ENCODE results near the gene UPP2.

The UPP2 gene

GRCh38 chr2:158112992-158113391, 11.3 kb downstream of the UPP2 start:
- no peaks in the 10 kb centered on the region for H3K36me3 ChIP-seq (ENCODE audit: insufficient read depth, low read length)
- H3K27ac ChIP-seq (ENCODE audit: low read depth, low read length), result no peak overlapping the region
- WGBS, result 89% methylated on average over 4 of the region's 4 CpGs

GRCh38 chr2:158113741-158114295, 12.1 kb downstream of the UPP2 start:
- WGBS, result 96% methylated on average over 4 of the region's 4 CpGs
- H3K27me3 ChIP-seq (ENCODE audit: insufficient read depth, low read length), result no peaks in the 10 kb centered on the region
- no peak overlapping the region for H3K4me3 ChIP-seq (ENCODE audit: low read length)
- H3K36me3 ChIP-seq (ENCODE audit: insufficient read depth, low read length), result no peaks in the 10 kb centered on the region
- no peaks in the 10 kb centered on the region for H3K4me1 ChIP-seq (ENCODE audit: insufficient read depth, low read length)
- no peaks in the 10 kb centered on the region for H3K9me3 ChIP-seq (ENCODE audit: insufficient read depth, low read depth, low read length)
- H3K9ac ChIP-seq (ENCODE audit: low read depth, low read length), result no peak overlapping the region
- no peak overlapping the region for H3K27ac ChIP-seq (ENCODE audit: low read depth, low read length)

More at GRCh38 chr2:158112992-158113391, 11.3 kb downstream of the UPP2 start:
- Histone ChIP-seq H3K27me3 (ENCODE audit: insufficient read depth, low read length) (no peaks in the 10 kb centered on the region), H3K4me1 (ENCODE audit: insufficient read depth, low read length) (no peaks in the 10 kb centered on the region), H3K4me3 (ENCODE audit: low read length) (no peak overlapping the region), H3K9me3 (ENCODE audit: insufficient read depth, low read depth, low read length) (no peaks in the 10 kb centered on the region), H3K9ac (ENCODE audit: low read depth, low read length) (no peak overlapping the region)

GRCh38 chr2:158114516-158114915, 12.8 kb downstream of the UPP2 start:
- no CpG with 5 or more reads among the region's 2 CpGs for WGBS
- Histone ChIP-seq H3K4me1 (ENCODE audit: insufficient read depth, low read length) (no peaks in the 10 kb centered on the region), H3K9me3 (ENCODE audit: insufficient read depth, low read depth, low read length) (no peaks in the 10 kb centered on the region), H3K36me3 (ENCODE audit: insufficient read depth, low read length) (no peaks in the 10 kb centered on the region), H3K9ac (ENCODE audit: low read depth, low read length) (no peak overlapping the region), H3K27ac (ENCODE audit: low read depth, low read length) (no peak overlapping the region), H3K27me3 (ENCODE audit: insufficient read depth, low read length) (no peaks in the 10 kb centered on the region), H3K4me3 (ENCODE audit: low read length) (no peak overlapping the region)

DNA sequence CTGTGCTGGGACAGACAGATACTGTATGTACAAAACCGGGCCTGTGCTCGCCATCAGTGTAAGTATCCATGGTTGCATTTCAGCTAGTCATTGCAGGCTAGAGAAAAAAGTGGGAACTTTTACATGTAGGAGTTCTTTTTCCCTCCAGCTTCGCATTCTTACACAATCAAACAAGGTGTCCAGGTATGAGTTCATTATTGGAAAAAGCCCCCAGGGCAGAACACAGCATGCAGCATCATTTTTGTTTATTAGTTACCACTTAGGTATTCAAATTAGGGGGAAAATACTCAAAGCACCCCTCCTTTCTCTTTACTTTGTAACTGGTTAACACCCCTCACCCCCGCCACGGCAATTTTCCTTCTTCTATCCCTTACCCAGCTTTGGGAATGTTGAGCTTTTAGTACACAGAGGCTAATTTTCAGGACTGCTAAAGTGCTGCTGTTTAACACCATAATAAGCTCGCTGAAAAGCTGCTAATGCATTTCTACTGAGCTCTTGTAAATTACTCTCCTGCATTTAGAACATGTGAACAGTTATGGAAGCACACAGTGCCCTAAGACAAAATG, 13.6 kb downstream of the UPP2 start:
- Histone ChIP-seq H3K9me3 (ENCODE audit: insufficient read depth, low read depth, low read length) (no peaks in the 10 kb centered on the region), H3K4me1 (ENCODE audit: insufficient read depth, low read length) (peaks cover 2% of the 10 kb centered on the region; the same call in 1 of the 2 replicates)
- WGBS, result 80% methylated on average over 5 of the region's 6 CpGs

GRCh38 chr2:158116936-158117335, 15.3 kb downstream of the UPP2 start:
- H3K9me3 ChIP-seq (ENCODE audit: insufficient read depth, low read depth, low read length), result no peaks in the 10 kb centered on the region
- no peaks in the 10 kb centered on the region for H3K27me3 ChIP-seq (ENCODE audit: insufficient read depth, low read length)
- H3K4me1 ChIP-seq (ENCODE audit: insufficient read depth, low read length), result peaks cover 13% of the 10 kb centered on the region; the same call in 1 of the 2 replicates
- H3K4me3 ChIP-seq (ENCODE audit: low read length), result no peak overlapping the region
- WGBS, result 97% methylated on average over 2 of the region's 3 CpGs
- no peaks in the 10 kb centered on the region for H3K36me3 ChIP-seq (ENCODE audit: insufficient read depth, low read length)
- H3K27ac ChIP-seq (ENCODE audit: low read depth, low read length), result no peak overlapping the region
- no peak overlapping the region for H3K9ac ChIP-seq (ENCODE audit: low read depth, low read length)

More for the DNA sequence above, 13.6 kb downstream of the UPP2 start:
- H3K4me3 ChIP-seq (ENCODE audit: low read length), result no peak overlapping the region
- no peaks in the 10 kb centered on the region for H3K27me3 ChIP-seq (ENCODE audit: insufficient read depth, low read length)
- H3K36me3 ChIP-seq (ENCODE audit: insufficient read depth, low read length), result no peaks in the 10 kb centered on the region
- H3K9ac ChIP-seq (ENCODE audit: low read depth, low read length), result no peak overlapping the region
- no peak overlapping the region for H3K27ac ChIP-seq (ENCODE audit: low read depth, low read length)

DNA sequence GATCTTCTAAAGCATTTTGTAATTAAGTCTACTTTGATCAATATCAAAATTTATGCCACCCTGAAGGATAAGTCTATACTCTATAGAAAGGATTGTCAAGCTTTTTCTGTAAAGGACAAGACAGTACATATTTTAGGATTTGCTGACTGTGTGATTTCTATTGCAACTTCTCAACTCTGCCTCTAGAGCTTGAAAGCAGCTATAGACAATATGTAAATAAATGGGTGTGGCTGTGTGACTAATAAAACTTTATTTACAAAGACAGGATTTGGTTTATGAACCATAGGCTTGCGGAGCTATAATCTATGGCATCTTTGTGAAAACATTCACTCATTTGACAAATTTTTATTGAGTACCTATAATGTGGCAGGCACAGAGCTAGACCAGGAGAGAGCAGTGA, 18.4 kb downstream of the UPP2 start:
- H3K27ac ChIP-seq (ENCODE audit: low read depth, low read length), result no peak overlapping the region
- H3K27me3 ChIP-seq (ENCODE audit: insufficient read depth, low read length), result no peaks in the 10 kb centered on the region
- no peak overlapping the region for H3K9ac ChIP-seq (ENCODE audit: low read depth, low read length)
- WGBS, result 83% methylated on average over 1 of the region's 1 CpG
- no peaks in the 10 kb centered on the region for H3K9me3 ChIP-seq (ENCODE audit: insufficient read depth, low read depth, low read length)
- no peak overlapping the region for H3K4me3 ChIP-seq (ENCODE audit: low read length)
- peaks cover 13% of the 10 kb centered on the region; the same call in 1 of the 2 replicates for H3K4me1 ChIP-seq (ENCODE audit: insufficient read depth, low read length)
- H3K36me3 ChIP-seq (ENCODE audit: insufficient read depth, low read length), result no peaks in the 10 kb centered on the region

DNA sequence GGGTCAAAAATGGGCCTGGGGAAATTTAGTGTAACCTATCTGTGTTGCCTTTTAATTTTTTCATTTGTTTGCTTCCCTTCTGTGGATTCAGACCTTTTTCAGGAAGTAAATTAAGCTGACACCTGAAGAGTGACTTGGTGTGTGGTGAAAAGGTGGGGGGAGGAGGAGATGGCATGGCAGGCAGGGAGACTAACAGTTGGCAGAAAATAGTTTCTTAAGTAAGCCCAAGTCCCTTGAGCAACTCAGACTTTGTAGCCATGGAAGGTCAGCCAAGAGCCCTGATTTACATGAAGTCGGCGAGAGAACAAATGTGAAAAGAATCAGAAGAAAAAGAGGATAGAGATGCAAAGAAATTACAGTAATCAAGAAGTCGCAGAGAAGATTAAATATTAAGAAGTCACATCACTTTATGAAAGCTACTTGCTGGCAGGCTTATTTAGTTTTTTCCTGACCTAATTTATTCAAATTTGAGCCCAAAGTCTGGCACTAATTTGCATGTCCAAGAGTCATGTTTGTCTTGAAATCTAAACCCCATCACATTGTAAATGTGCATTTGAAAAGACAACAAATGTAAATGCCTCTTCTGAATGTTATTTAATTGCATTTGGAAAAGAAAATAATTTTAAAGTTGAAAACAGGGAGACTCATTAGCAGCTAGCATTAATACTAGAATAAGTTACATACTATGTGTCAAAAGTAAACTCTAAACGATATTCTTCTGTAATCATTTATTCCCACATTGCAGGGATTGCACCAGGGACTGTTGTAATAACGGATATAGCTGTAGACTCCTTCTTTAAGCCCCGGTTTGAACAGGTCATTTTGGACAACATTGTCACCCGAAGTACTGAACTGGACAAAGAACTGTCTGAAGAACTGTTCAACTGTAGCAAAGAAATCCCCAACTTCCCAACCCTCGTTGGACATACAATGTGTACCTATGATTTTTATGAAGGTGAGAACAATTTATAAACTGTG, 19.3 kb downstream of the UPP2 start:
- Histone ChIP-seq H3K36me3 (ENCODE audit: insufficient read depth, low read length) (no peaks in the 10 kb centered on the region), H3K4me3 (ENCODE audit: low read length) (no peak overlapping the region), H3K9ac (ENCODE audit: low read depth, low read length) (no peak overlapping the region), H3K27me3 (ENCODE audit: insufficient read depth, low read length) (no peaks in the 10 kb centered on the region), H3K27ac (ENCODE audit: low read depth, low read length) (no peak overlapping the region), H3K9me3 (ENCODE audit: insufficient read depth, low read depth, low read length) (no peaks in the 10 kb centered on the region), H3K4me1 (ENCODE audit: insufficient read depth, low read length) (peaks cover 19% of the 10 kb centered on the region; the same call in 1 of the 2 replicates)
- 86% methylated on average over 7 of the region's 8 CpGs for WGBS

- Histone ChIP-seq H3K36me3 (ENCODE audit: insufficient read depth, low read length) (no peaks in the 10 kb centered on the region), H3K27ac (ENCODE audit: low read depth, low read length) (no peak overlapping the region), H3K9ac (ENCODE audit: low read depth, low read length) (no peak overlapping the region), H3K4me1 (ENCODE audit: insufficient read depth, low read length) (peaks cover 26% of the 10 kb centered on the region), H3K4me3 (ENCODE audit: low read length) (no peak overlapping the region), H3K27me3 (ENCODE audit: insufficient read depth, low read length) (no peaks in the 10 kb centered on the region), H3K9me3 (ENCODE audit: insufficient read depth, low read depth, low read length) (no peaks in the 10 kb centered on the region)
- WGBS, result 85% methylated on average over 2 of the region's 2 CpGs
Measured at GRCh38 chr2:158124896-158125295, 23.2 kb downstream of the UPP2 start.

- Histone ChIP-seq H3K27ac (ENCODE audit: low read depth, low read length) (no peak overlapping the region; the same call in 1 of the 2 replicates), H3K4me3 (ENCODE audit: low read length) (no peak overlapping the region), H3K36me3 (ENCODE audit: insufficient read depth, low read length) (no peaks in the 10 kb centered on the region), H3K9ac (ENCODE audit: low read depth, low read length) (no peak overlapping the region), H3K4me1 (ENCODE audit: insufficient read depth, low read length) (peaks cover 19% of the 10 kb centered on the region), H3K9me3 (ENCODE audit: insufficient read depth, low read depth, low read length) (no peaks in the 10 kb centered on the region), H3K27me3 (ENCODE audit: insufficient read depth, low read length) (no peaks in the 10 kb centered on the region)
- 74% methylated on average over 5 of the region's 5 CpGs for WGBS
Measured at GRCh38 chr2:158125756-158126498, 24.3 kb downstream of the UPP2 start.

DNA sequence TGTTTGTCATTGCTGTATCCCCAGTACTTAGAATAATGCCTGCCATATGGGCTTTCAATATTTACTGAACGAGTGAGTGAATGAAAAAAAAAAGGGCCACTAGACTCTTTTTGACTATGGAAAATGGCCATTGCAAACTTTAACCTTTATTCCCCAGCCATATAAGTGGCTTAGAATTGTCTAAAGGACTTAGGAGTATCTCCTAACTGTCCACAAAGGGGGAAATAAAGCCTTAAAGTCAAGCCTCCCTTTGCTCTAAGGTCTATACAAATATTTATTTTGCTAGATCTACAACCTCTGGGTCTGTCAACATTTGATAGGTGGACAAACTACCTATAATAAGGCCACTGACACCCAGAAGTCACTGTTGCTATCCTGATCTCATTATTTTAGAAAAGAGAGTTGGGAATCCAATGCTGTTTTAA, 25.7 kb downstream of the UPP2 start:
- WGBS, result 88% methylated on average over 1 of the region's 1 CpG
- Histone ChIP-seq H3K27ac (ENCODE audit: low read depth, low read length) (no peak overlapping the region), H3K4me3 (ENCODE audit: low read length) (no peak overlapping the region), H3K9ac (ENCODE audit: low read depth, low read length) (no peak overlapping the region), H3K27me3 (ENCODE audit: insufficient read depth, low read length) (no peaks in the 10 kb centered on the region), H3K9me3 (ENCODE audit: insufficient read depth, low read depth, low read length) (no peaks in the 10 kb centered on the region), H3K36me3 (ENCODE audit: insufficient read depth, low read length) (no peaks in the 10 kb centered on the region), H3K4me1 (ENCODE audit: insufficient read depth, low read length) (peaks cover 20% of the 10 kb centered on the region)
